Heart left ventricle (tissue), 13 donors: ENCODE measurements around the gene FBF1.

Experiments
- CTCF ChIP-seq, 12 donors: fragments of 200-600 bp; sonication (generic) in 4 of 12; IDR thresholded peaks; one replicate each; pipeline versions ENCODE4 v1.5.0 to v1.8.0; 2018 to 2022; ENCODE audit warnings: antibody characterized with exemption in 12 of 12, mild to moderate bottlenecking in 5 of 12
- POLR2A ChIP-seq, 2 donors: fragments of 450-650 bp; IDR thresholded peaks; one replicate each; pipeline ENCODE4 v1.6.1; 2017; ENCODE audit warnings: antibody characterized with exemption in 2 of 2, mild to moderate bottlenecking in 2 of 2, moderate library complexity in 2 of 2
- donor health status: ischemic (EF 13 %, LVEDD 7.1; RV severe dilation, severe dysfunction).
- donor health status: DM: no; HTN: yes; CAD: no.
- donor health status: DM: no; HTN: no; CAD: no.
- donor health status: ischemic (EF 25% LVEDD 6.9; RV normal size, moderate dysfunction).
- donor health status: ischemic (EF 25% LVEDD 5.7; RV mildly dilated, moderate dysfunction).
- donor health status: ischemic (EF 35%, LVEDD 5.7; RV mildly dilated, moderate dysfunction).
- donor health status: nonischemic (EF 11% LVEDD 7.7; RV severe dilation, severe dysfunction).
- donor health status: DM: yes; HTN: yes; CAD: no.
- donor health status: PGD.
- donor health status: ischemic (EF 29% LVEDD 5.4; RV normal size, mild dysfunction).
- donor health status: nonischemic (EF 23%, LVEDD 6.1; RV moderate dilation, normal function).

- no peak for TF ChIP-seq CTCF (IDR thresholded peaks at IDR 0.05)
- no peak for TF ChIP-seq POLR2A (IDR thresholded peaks at IDR 0.05)
These were observed 65.5 kb downstream of the FBF1 start for GRCh38 chr17:75875182-75875939.
